ENCODE data around the gene UBASH3A.

DNA sequence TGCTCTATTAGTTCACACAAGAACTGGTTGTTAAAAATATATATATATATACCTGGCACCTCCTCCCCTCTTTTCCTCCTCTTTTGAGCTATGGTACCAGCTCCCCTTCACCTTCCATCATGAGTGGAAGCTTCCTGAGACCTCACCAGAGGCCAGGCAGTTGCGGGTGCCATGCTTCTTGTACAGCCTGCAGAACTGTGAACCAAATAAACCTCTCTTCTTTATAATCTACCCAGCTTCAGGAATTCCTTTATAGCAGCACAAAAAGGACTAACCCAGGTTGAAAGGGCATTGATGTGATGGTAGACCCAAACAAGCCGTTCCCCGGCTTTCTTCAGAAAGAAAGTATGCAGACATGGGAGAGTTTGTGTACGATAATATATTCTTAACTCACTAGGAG, 77.5 kb downstream of the UBASH3A start:
- no peak for TF ChIP-seq CTCF (IDR thresholded peaks at IDR 0.05)
- TF ChIP-seq POLR2AphosphoS5 (IDR thresholded peaks at IDR 0.05; ENCODE audit: insufficient read depth in 1 of 2, low read depth in 1 of 2) = no peak
- no peak for TF ChIP-seq POLR2A (IDR thresholded peaks at IDR 0.05)
